Epithelial cell of proximal tubule (primary cell): Measurements from ENCODE around the gene GRIK3. TPM values are rescaled to one million over a fixed set of nuclear protein-coding genes. Genes with fewer than 3 reads are reported as not detected.

Source experiments
- DNase-seq: peaks from one replicate; pipeline ENCODE4 v3.0.0-alpha.2; 2011; ENCODE audit warnings: low read depth
- H3K4me3 ChIP-seq: 2 replicates; pipeline ENCODE4 v1.5.1; 2011; ENCODE audit warnings: low read depth, mild to moderate bottlenecking, low read length
- total RNA-seq: library from RNA; depleted of rRNA; stranded (reverse); fragments of >200 nt; gene quantifications from 2 replicates; pipeline ENCODE4 v1.2.3, GENCODE V29; 2015
- TF ChIP-seq, protein P1 (sequence below): conservative IDR thresholded peaks from 2 replicates; pipeline ENCODE4 v1.5.1; 2012; ENCODE audit warnings: low read depth, mild to moderate bottlenecking, low read length

Gene GRIK3
- total RNA-seq, 1 donor from 2014 or later = not detected

GRCh38 chr1:36759355-36759754 is 275.0 kb downstream of the GRIK3 start:
- H3K4me3 ChIP-seq = no peak overlapping the region
- no peak for DNase-seq
- TF ChIP-seq, protein P1, sequence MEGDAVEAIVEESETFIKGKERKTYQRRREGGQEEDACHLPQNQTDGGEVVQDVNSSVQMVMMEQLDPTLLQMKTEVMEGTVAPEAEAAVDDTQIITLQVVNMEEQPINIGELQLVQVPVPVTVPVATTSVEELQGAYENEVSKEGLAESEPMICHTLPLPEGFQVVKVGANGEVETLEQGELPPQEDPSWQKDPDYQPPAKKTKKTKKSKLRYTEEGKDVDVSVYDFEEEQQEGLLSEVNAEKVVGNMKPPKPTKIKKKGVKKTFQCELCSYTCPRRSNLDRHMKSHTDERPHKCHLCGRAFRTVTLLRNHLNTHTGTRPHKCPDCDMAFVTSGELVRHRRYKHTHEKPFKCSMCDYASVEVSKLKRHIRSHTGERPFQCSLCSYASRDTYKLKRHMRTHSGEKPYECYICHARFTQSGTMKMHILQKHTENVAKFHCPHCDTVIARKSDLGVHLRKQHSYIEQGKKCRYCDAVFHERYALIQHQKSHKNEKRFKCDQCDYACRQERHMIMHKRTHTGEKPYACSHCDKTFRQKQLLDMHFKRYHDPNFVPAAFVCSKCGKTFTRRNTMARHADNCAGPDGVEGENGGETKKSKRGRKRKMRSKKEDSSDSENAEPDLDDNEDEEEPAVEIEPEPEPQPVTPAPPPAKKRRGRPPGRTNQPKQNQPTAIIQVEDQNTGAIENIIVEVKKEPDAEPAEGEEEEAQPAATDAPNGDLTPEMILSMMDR = no peak

GRCh38 chr1:36755303-36756230 is 278.7 kb downstream of the GRIK3 start:
- no peak overlapping the region for H3K4me3 ChIP-seq
- TF ChIP-seq, protein P1 = no peak
- DNase-seq = no peak

DNA sequence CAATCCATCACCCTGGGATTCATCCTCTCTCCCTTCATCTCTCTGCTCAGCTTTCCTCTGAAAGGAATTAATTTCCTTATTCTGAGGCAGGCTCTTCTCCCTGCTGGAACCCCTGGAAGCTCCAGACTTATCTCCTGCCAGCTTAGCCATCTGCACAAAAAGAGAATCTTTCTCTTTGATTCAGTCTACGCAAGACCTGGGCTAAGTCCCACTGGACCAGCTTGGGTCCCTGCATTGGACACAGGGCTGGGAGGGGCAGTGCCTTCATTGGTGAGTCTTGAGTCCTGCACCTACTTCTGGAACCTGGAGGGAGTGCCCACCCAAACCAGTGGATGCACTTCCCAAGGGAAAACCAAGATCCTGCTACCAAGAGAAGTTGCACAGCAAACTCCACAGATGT is 279.9 kb downstream of the GRIK3 start:
- no peak for DNase-seq
- no peak overlapping the region for H3K4me3 ChIP-seq
- TF ChIP-seq, protein P1 = no peak

DNA sequence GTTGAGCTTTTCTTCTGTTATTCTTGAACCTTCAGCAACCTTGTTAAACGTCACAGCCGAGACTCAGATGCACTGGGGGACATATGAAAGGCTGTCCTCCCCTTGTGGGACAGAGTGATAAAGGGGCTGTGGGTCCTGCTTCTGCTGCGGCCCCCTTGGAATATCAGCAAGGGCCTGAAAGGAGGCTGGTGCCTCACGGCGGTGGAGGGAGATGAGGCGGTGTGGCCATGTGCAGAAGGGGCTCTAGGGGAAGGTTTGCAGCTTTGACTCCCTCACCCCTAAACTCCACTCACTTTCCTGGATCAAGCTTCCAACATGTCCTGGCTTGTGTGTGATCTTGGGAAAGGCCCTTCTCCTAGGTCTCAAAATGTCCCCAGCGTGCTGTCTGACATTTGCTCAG is 280.9 kb downstream of the GRIK3 start:
- no peak for DNase-seq
- no peak overlapping the region for H3K4me3 ChIP-seq
- TF ChIP-seq, protein P1 = no peak

DNA sequence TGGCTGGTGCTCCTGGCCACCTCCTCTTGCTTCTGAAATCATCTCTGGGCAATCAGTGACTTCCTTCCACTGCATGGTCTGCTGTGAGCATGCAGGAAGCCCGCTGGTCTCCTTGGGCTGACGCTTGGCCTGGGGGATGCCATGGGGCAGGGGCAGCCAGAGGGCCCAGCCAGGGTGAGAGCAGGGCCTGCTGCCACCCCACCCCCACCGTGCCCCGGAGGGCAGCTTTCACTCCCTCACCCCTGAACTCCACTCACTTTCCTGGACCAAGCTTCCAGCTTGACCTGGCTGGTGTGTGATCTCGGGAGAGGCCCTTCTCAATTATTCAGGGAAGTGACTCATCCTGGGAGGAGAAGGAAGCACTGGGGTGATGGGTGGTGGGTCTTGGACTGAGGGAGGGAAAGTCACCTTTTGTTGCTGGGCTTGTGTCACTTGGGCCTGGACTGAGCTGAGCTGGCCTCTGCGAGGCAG is 281.4 kb downstream of the GRIK3 start:
- TF ChIP-seq, protein P1 = no peak
- no peak overlapping the region for H3K4me3 ChIP-seq
- no peak for DNase-seq

GRCh38 chr1:36752431-36752830 is 281.9 kb downstream of the GRIK3 start:
- H3K4me3 ChIP-seq = no peak overlapping the region
- no peak for DNase-seq
- TF ChIP-seq, protein P1 = no peak
